IPS-20b (cell line): Measurements from ENCODE around the gene KCNH8.
"Not testable (repeated sequence)": the region's sequence is repeated elsewhere in the genome, so short reads cannot be mapped to it uniquely, and the experiment has no call there.

Experiments used
- H3K27ac ChIP-seq: one replicate; pipeline ENCODE4 v1.5.1; 2013; ENCODE audit warnings: low read length
- H3K27me3 ChIP-seq: 2 replicates; pipeline ENCODE4 v1.6.1; 2013; ENCODE audit warnings: mild to moderate bottlenecking, low read length, inconsistent platforms; ENCODE audit not compliant: insufficient read depth
- H3K36me3 ChIP-seq: 2 replicates; pipeline ENCODE4 v1.6.1; 2013; ENCODE audit warnings: low read depth, mild to moderate bottlenecking, inconsistent platforms, low read length, moderate library complexity; ENCODE audit not compliant: insufficient read depth
- H3K4me1 ChIP-seq: 2 replicates; pipeline ENCODE4 v1.6.1; 2013; ENCODE audit warnings: mild to moderate bottlenecking, control low read depth, inconsistent platforms, low read length, moderate library complexity; ENCODE audit not compliant: insufficient read depth
- H3K4me3 ChIP-seq: 2 replicates; pipeline ENCODE4 v1.5.1; 2013; ENCODE audit warnings: mild to moderate bottlenecking, low read length, inconsistent platforms
- H3K9ac ChIP-seq: 2 replicates; pipeline ENCODE4 v1.6.1; 2013; ENCODE audit warnings: low read depth, mild to moderate bottlenecking, inconsistent platforms, low read length, moderate library complexity
- H3K9me3 ChIP-seq: 2 replicates; pipeline ENCODE4 v1.6.1; 2013; ENCODE audit warnings: mild to moderate bottlenecking, low read depth, low read length, inconsistent platforms; ENCODE audit not compliant: insufficient read depth

The KCNH8 gene

GRCh38 chr3:19228167-19228566 is 79.9 kb downstream of the KCNH8 start:
- H3K27me3 ChIP-seq: no peaks in the 10 kb centered on the region
- H3K9ac ChIP-seq: no peak overlapping the region
- H3K36me3 ChIP-seq: no peaks in the 10 kb centered on the region
- peaks cover 8% of the 10 kb centered on the region; the same call in 1 of the 2 replicates for H3K4me1 ChIP-seq
- no peak overlapping the region for H3K4me3 ChIP-seq
- no peaks in the 10 kb centered on the region for H3K9me3 ChIP-seq
- no peak overlapping the region for H3K27ac ChIP-seq

DNA sequence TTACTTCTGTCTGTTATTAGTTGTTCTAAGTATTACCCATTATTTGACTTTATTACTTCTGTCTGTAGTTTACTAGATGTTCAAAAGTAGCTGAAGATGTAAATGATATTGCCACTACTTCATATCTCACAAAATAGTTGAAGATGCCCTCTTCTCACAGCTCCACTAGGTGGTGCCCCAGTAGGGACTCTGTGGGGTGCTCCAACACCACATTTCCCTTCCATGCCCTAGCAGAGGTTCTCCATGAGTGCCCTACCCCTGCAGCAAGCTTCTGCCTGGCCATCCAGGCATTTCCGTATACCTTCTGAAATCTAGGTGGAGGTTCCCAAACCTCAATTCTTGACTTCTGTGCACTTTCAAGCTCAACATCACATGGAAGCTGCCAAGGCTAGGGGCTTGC is 80.8 kb downstream of the KCNH8 start:
- Histone ChIP-seq H3K4me1 (peaks cover 8% of the 10 kb centered on the region; the same call in 1 of the 2 replicates), H3K9me3 (no peaks in the 10 kb centered on the region), H3K4me3 (no peak overlapping the region), H3K27me3 (no peaks in the 10 kb centered on the region), H3K9ac (no peak overlapping the region), H3K36me3 (no peaks in the 10 kb centered on the region), H3K27ac (no peak overlapping the region)

DNA sequence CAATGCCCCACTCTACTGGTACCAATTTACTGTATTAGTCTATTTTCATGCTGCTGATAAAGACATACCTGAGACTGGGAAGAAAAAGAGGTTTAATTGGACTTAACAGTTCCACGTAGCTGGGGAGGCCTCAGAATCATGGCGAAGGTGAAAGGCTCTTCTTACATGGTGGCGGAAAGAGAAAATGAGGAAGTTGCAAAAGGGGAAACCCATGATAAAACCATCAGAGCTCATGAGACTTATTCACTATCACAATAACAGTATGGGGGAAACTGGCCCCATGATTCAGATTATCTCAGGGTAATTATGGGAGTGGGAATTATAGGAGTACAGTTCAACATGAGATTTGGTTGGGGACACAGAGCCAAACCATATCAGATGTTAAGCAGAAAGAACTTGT is 81.6 kb downstream of the KCNH8 start:
- H3K27ac ChIP-seq, H3K9ac ChIP-seq, H3K4me3 ChIP-seq, H3K4me1 ChIP-seq, H3K27me3 ChIP-seq, H3K36me3 ChIP-seq, H3K9me3 ChIP-seq: not testable (repeated sequence)

GRCh38 chr3:19231792-19232461 is 83.6 kb downstream of the KCNH8 start:
- Histone ChIP-seq H3K4me3 (no peak overlapping the region), H3K4me1 (no peaks in the 10 kb centered on the region; the same call in 1 of the 2 replicates), H3K36me3 (no peaks in the 10 kb centered on the region), H3K9ac (no peak overlapping the region), H3K9me3 (no peaks in the 10 kb centered on the region), H3K27me3 (no peaks in the 10 kb centered on the region), H3K27ac (no peak overlapping the region)

- Histone ChIP-seq H3K36me3 (no peaks in the 10 kb centered on the region), H3K27ac (no peak overlapping the region), H3K4me3 (no peak overlapping the region), H3K9ac (no peak overlapping the region), H3K9me3 (no peaks in the 10 kb centered on the region), H3K4me1 (no peaks in the 10 kb centered on the region), H3K27me3 (no peaks in the 10 kb centered on the region)
Observed at GRCh38 chr3:19232566-19232965, 84.3 kb downstream of the KCNH8 start.

- H3K27me3 ChIP-seq, H3K4me3 ChIP-seq, H3K9ac ChIP-seq, H3K36me3 ChIP-seq, H3K27ac ChIP-seq, H3K4me1 ChIP-seq, H3K9me3 ChIP-seq: not testable (repeated sequence)
Observed at GRCh38 chr3:19233882-19234784, 85.8 kb downstream of the KCNH8 start.

GRCh38 chr3:19248143-19248542 is 99.8 kb downstream of the KCNH8 start:
- H3K27ac ChIP-seq: no peak overlapping the region
- H3K27me3 ChIP-seq: no peaks in the 10 kb centered on the region
- H3K4me3 ChIP-seq: no peak overlapping the region
- H3K9ac ChIP-seq: no peak overlapping the region
- peaks cover 5% of the 10 kb centered on the region; the same call in 1 of the 2 replicates for H3K4me1 ChIP-seq
- H3K9me3 ChIP-seq: no peaks in the 10 kb centered on the region; the same call in 1 of the 2 replicates
- H3K36me3 ChIP-seq: no peaks in the 10 kb centered on the region

DNA sequence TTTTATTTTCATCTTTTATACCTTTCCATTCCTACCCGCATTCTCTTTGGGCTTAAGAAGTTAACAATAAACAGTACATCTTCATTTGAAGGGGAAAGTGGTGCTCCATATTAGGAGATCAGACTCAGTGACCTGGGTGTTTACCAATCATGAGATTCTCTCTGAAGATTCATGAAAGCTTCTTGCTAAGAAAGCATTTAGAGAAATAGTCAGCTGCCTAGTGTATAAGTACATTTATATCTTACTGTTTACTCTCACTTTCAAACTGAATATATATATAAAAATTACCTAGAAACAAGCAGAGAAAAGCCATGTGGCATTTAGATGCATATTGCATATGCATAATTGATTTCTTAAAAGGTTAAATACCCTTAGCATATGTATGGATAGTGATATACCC is 100.5 kb downstream of the KCNH8 start:
- no peak overlapping the region for H3K4me3 ChIP-seq
- H3K27me3 ChIP-seq: no peaks in the 10 kb centered on the region
- H3K9me3 ChIP-seq: no peaks in the 10 kb centered on the region; the same call in 1 of the 2 replicates
- no peak overlapping the region for H3K9ac ChIP-seq
- no peak overlapping the region for H3K27ac ChIP-seq
- no peaks in the 10 kb centered on the region for H3K36me3 ChIP-seq
- peaks cover 5% of the 10 kb centered on the region; the same call in 1 of the 2 replicates for H3K4me1 ChIP-seq

GRCh38 chr3:19250959-19251610 is 102.8 kb downstream of the KCNH8 start:
- no peak overlapping the region for H3K4me3 ChIP-seq
- no peaks in the 10 kb centered on the region for H3K27me3 ChIP-seq
- peaks cover 5% of the 10 kb centered on the region; the same call in 1 of the 2 replicates for H3K4me1 ChIP-seq
- no peaks in the 10 kb centered on the region for H3K9me3 ChIP-seq
- H3K27ac ChIP-seq: no peak overlapping the region
- H3K9ac ChIP-seq: no peak overlapping the region
- H3K36me3 ChIP-seq: no peaks in the 10 kb centered on the region

DNA sequence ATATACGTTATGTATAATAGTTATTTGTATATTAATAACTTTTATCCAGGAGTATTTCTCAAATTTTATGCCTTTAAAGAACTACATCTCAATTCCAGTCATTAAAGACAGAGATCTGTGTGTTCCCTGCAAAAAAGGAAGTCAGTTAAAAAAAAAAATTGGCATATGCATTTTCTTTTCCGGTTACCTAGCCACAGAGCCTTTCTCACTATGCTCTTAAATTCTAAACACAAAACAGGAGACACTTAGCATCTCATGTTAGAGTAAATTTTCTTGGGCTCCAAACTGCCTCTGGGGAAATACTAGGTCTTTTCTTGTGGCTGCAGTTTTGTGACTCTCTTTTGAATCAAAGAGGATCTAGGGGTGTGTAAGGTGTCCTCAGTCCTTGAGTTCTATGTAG is 105.9 kb downstream of the KCNH8 start:
- no peaks in the 10 kb centered on the region for H3K36me3 ChIP-seq
- no peak overlapping the region for H3K4me3 ChIP-seq
- no peaks in the 10 kb centered on the region for H3K9me3 ChIP-seq
- H3K27ac ChIP-seq: no peak overlapping the region
- H3K4me1 ChIP-seq: peaks cover under 1% of the 10 kb centered on the region; the same call in 1 of the 2 replicates
- H3K27me3 ChIP-seq: no peaks in the 10 kb centered on the region
- no peak overlapping the region for H3K9ac ChIP-seq

DNA sequence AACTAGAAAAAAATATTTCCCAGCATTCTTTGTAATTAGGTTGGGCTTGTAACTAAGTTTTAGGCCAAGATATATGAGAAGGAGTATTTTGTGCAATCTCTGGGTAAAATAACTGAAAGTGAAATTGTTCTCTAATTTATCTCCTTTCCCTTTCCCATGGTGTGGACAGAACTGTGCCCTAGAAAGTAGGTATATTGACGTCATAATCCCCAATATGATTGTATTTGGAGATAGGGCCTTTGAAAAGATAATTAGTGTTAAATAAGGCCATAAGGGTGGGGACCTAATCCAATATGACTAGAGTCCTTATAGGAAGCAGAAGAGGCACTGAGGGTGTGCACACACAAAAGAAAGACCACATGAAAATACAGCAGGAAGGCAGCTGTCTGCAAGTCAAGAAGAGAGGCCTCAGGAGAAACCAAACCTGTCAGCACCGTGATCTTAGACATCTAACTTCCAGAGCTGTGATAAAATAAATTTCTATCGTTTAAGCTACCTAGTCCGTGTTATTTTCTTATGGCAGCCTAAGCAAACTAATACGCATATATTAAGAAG is 106.6 kb downstream of the KCNH8 start:
- Histone ChIP-seq H3K4me3 (no peak overlapping the region), H3K9ac (no peak overlapping the region), H3K27me3 (no peaks in the 10 kb centered on the region), H3K9me3 (no peaks in the 10 kb centered on the region), H3K27ac (no peak overlapping the region), H3K4me1 (no peaks in the 10 kb centered on the region; the same call in 1 of the 2 replicates), H3K36me3 (no peaks in the 10 kb centered on the region)
